Measurements from ENCODE around the gene GON4L. TPM values are rescaled to one million over a fixed set of nuclear protein-coding genes. Genes with fewer than 3 reads are reported as not detected.
A peak's percentile ranks its signal among the peaks of the same experiment; 100 is the strongest.

The GON4L gene
- polyA plus RNA-seq, 4 donors: 15.3 to 47.2 (median 22.0) TPM

GRCh38 chr1:155882235-155882634, 25.2 kb upstream of the GON4L start:
- Histone ChIP-seq H3K36me3 (ENCODE audit: control insufficient read depth in 3 of 3, insufficient read depth in 2 of 3, low read depth in 1 of 3, low read length in 3 of 3) (peaks cover 0 to 9% (median 0%) of the 10 kb centered on the region in 3 donors), H3K4me3 (ENCODE audit: low read depth in 1 of 3, low read length in 3 of 3) (no peak overlapping the region), H3K27me3 (ENCODE audit: control insufficient read depth in 3 of 3, insufficient read depth in 3 of 3, low read length in 3 of 3) (no peaks in the 10 kb centered on the region), H3K4me1 (ENCODE audit: control insufficient read depth in 3 of 3, insufficient read depth in 2 of 3, low read depth in 1 of 3, low read length in 2 of 3) (peaks cover 0 to 62% (median 3%) of the 10 kb centered on the region in 3 donors), H3K9me3 (ENCODE audit: control insufficient read depth in 2 of 2, insufficient read depth in 1 of 2, low read depth in 1 of 2, low read length in 1 of 2) (no peaks in the 10 kb centered on the region), H3K27ac (ENCODE audit: low read depth in 1 of 3, low read length in 2 of 3) (peak overlapping the region in 1 of 3 donors; percentile 90)
- DNase-seq (peak; percentile 68 to 82), FAIRE-seq (no peak)

- H3K27ac ChIP-seq (ENCODE audit: low read depth in 1 of 3, low read length in 2 of 3): peak overlapping the region in 1 of 3 donors; percentile 76
- H3K27me3 ChIP-seq (ENCODE audit: control insufficient read depth in 3 of 3, insufficient read depth in 3 of 3, low read length in 3 of 3): no peaks in the 10 kb centered on the region
- no peak overlapping the region for H3K4me3 ChIP-seq (ENCODE audit: low read depth in 1 of 3, low read length in 3 of 3)
- FAIRE-seq (no peak), DNase-seq (peak; percentile 41 to 91)
- peaks cover 0 to 9% (median 0%) of the 10 kb centered on the region in 3 donors for H3K36me3 ChIP-seq (ENCODE audit: control insufficient read depth in 3 of 3, insufficient read depth in 2 of 3, low read depth in 1 of 3, low read length in 3 of 3)
- no peaks in the 10 kb centered on the region for H3K9me3 ChIP-seq (ENCODE audit: control insufficient read depth in 2 of 2, insufficient read depth in 1 of 2, low read depth in 1 of 2, low read length in 1 of 2)
- H3K4me1 ChIP-seq (ENCODE audit: control insufficient read depth in 3 of 3, insufficient read depth in 2 of 3, low read depth in 1 of 3, low read length in 2 of 3): peaks cover 0 to 62% (median 3%) of the 10 kb centered on the region in 3 donors
- WGBS, 3 donors: 18 to 63% (median 50%) methylated on average over 6 of the region's 6 CpGs
These were observed 23.9 kb upstream of the GON4L start for GRCh38 chr1:155880950-155881349.

- H3K4me1 ChIP-seq (ENCODE audit: control insufficient read depth in 3 of 3, insufficient read depth in 2 of 3, low read depth in 1 of 3, low read length in 2 of 3): peaks cover 0 to 57% (median 3%) of the 10 kb centered on the region in 3 donors
- peaks cover 0 to 9% (median 0%) of the 10 kb centered on the region in 3 donors for H3K36me3 ChIP-seq (ENCODE audit: control insufficient read depth in 3 of 3, insufficient read depth in 2 of 3, low read depth in 1 of 3, low read length in 3 of 3)
- FAIRE-seq (no peak), DNase-seq (no peak)
- H3K4me3 ChIP-seq (ENCODE audit: low read depth in 1 of 3, low read length in 3 of 3): no peak overlapping the region
- WGBS, 3 donors: 90 to 98% (median 97%) methylated on average over 2 of the region's 2 CpGs
- no peaks in the 10 kb centered on the region for H3K27me3 ChIP-seq (ENCODE audit: control insufficient read depth in 3 of 3, insufficient read depth in 3 of 3, low read length in 3 of 3)
- peak overlapping the region in 1 of 3 donors; percentile 76 for H3K27ac ChIP-seq (ENCODE audit: low read depth in 1 of 3, low read length in 2 of 3)
- H3K9me3 ChIP-seq (ENCODE audit: control insufficient read depth in 2 of 2, insufficient read depth in 1 of 2, low read depth in 1 of 2, low read length in 1 of 2): no peaks in the 10 kb centered on the region
These were observed 23.2 kb upstream of the GON4L start for GRCh38 chr1:155880251-155880650.

- Histone ChIP-seq H3K36me3 (ENCODE audit: control insufficient read depth in 3 of 3, insufficient read depth in 2 of 3, low read depth in 1 of 3, low read length in 3 of 3) (peaks cover 0 to 9% (median 0%) of the 10 kb centered on the region in 3 donors), H3K27me3 (ENCODE audit: control insufficient read depth in 3 of 3, insufficient read depth in 3 of 3, low read length in 3 of 3) (no peaks in the 10 kb centered on the region), H3K4me3 (ENCODE audit: low read depth in 1 of 3, low read length in 3 of 3) (no peak overlapping the region), H3K4me1 (ENCODE audit: control insufficient read depth in 3 of 3, insufficient read depth in 2 of 3, low read depth in 1 of 3, low read length in 2 of 3) (peaks cover 0 to 35% (median 0%) of the 10 kb centered on the region in 3 donors), H3K27ac (ENCODE audit: low read depth in 1 of 3, low read length in 2 of 3) (no peak overlapping the region), H3K9me3 (ENCODE audit: control insufficient read depth in 2 of 2, insufficient read depth in 1 of 2, low read depth in 1 of 2, low read length in 1 of 2) (no peaks in the 10 kb centered on the region)
- DNase-seq (no peak), FAIRE-seq (no peak)
- WGBS, 3 donors: 97 to 100% (median 100%) methylated on average over 2 of the region's 2 CpGs
These were observed 20.9 kb upstream of the GON4L start for GRCh38 chr1:155877945-155878344.

GRCh38 chr1:155873860-155874259, 16.8 kb upstream of the GON4L start:
- DNase-seq: peak in 1 of 2 donors; percentile 25
- H3K4me1 ChIP-seq (ENCODE audit: control insufficient read depth in 3 of 3, insufficient read depth in 2 of 3, low read depth in 1 of 3, low read length in 2 of 3): no peaks in the 10 kb centered on the region
- FAIRE-seq: no peak

GRCh38 chr1:155872527-155872926, 15.5 kb upstream of the GON4L start:
- Histone ChIP-seq H3K27me3 (ENCODE audit: control insufficient read depth in 3 of 3, insufficient read depth in 3 of 3, low read length in 3 of 3) (no peaks in the 10 kb centered on the region), H3K4me3 (ENCODE audit: low read depth in 1 of 3, low read length in 3 of 3) (no peak overlapping the region), H3K9me3 (ENCODE audit: control insufficient read depth in 2 of 2, insufficient read depth in 1 of 2, low read depth in 1 of 2, low read length in 1 of 2) (no peaks in the 10 kb centered on the region), H3K4me1 (ENCODE audit: control insufficient read depth in 3 of 3, insufficient read depth in 2 of 3, low read depth in 1 of 3, low read length in 2 of 3) (no peaks in the 10 kb centered on the region), H3K36me3 (ENCODE audit: control insufficient read depth in 3 of 3, insufficient read depth in 2 of 3, low read depth in 1 of 3, low read length in 3 of 3) (peaks cover 0 to 13% (median 0%) of the 10 kb centered on the region in 3 donors), H3K27ac (ENCODE audit: low read depth in 1 of 3, low read length in 2 of 3) (no peak overlapping the region)
- no peak for FAIRE-seq
- 90 to 94% (median 93%) methylated on average over 5 of the region's 5 CpGs for WGBS, 3 donors
- DNase-seq: no peak

More at GRCh38 chr1:155873860-155874259, 16.8 kb upstream of the GON4L start:
- Histone ChIP-seq H3K4me3 (ENCODE audit: low read depth in 1 of 3, low read length in 3 of 3) (no peak overlapping the region), H3K27me3 (ENCODE audit: control insufficient read depth in 3 of 3, insufficient read depth in 3 of 3, low read length in 3 of 3) (no peaks in the 10 kb centered on the region), H3K36me3 (ENCODE audit: control insufficient read depth in 3 of 3, insufficient read depth in 2 of 3, low read depth in 1 of 3, low read length in 3 of 3) (peaks cover 0 to 17% (median 0%) of the 10 kb centered on the region in 3 donors), H3K9me3 (ENCODE audit: control insufficient read depth in 2 of 2, insufficient read depth in 1 of 2, low read depth in 1 of 2, low read length in 1 of 2) (no peaks in the 10 kb centered on the region), H3K27ac (ENCODE audit: low read depth in 1 of 3, low read length in 2 of 3) (no peak overlapping the region)
- WGBS, 3 donors: 46 to 69% (median 50%) methylated on average over 9 of the region's 9 CpGs

- WGBS, 3 donors: 58 to 71% (median 69%) methylated on average over 1 of the region's 1 CpG
- H3K4me3 ChIP-seq (ENCODE audit: low read depth in 1 of 3, low read length in 3 of 3): no peak overlapping the region
- H3K27me3 ChIP-seq (ENCODE audit: control insufficient read depth in 3 of 3, insufficient read depth in 3 of 3, low read length in 3 of 3): no peaks in the 10 kb centered on the region
- no peaks in the 10 kb centered on the region for H3K9me3 ChIP-seq (ENCODE audit: control insufficient read depth in 2 of 2, insufficient read depth in 1 of 2, low read depth in 1 of 2, low read length in 1 of 2)
- peaks cover 0 to 13% (median 0%) of the 10 kb centered on the region in 3 donors for H3K36me3 ChIP-seq (ENCODE audit: control insufficient read depth in 3 of 3, insufficient read depth in 2 of 3, low read depth in 1 of 3, low read length in 3 of 3)
- H3K4me1 ChIP-seq (ENCODE audit: control insufficient read depth in 3 of 3, insufficient read depth in 2 of 3, low read depth in 1 of 3, low read length in 2 of 3): no peaks in the 10 kb centered on the region
- FAIRE-seq (no peak), DNase-seq (no peak)
- no peak overlapping the region for H3K27ac ChIP-seq (ENCODE audit: low read depth in 1 of 3, low read length in 2 of 3)
These were observed 14.4 kb upstream of the GON4L start for GRCh38 chr1:155871390-155871789.

GRCh38 chr1:155867766-155868165, 10.8 kb upstream of the GON4L start:
- 88 to 93% (median 93%) methylated on average over 8 of the region's 8 CpGs for WGBS, 3 donors
- no peak overlapping the region for H3K4me3 ChIP-seq (ENCODE audit: low read depth in 1 of 3, low read length in 3 of 3)
- H3K27ac ChIP-seq (ENCODE audit: low read depth in 1 of 3, low read length in 2 of 3): no peak overlapping the region
- DNase-seq (no peak), FAIRE-seq (no peak)
- H3K4me1 ChIP-seq (ENCODE audit: control insufficient read depth in 3 of 3, insufficient read depth in 2 of 3, low read depth in 1 of 3, low read length in 2 of 3): no peaks in the 10 kb centered on the region
- H3K27me3 ChIP-seq (ENCODE audit: control insufficient read depth in 3 of 3, insufficient read depth in 3 of 3, low read length in 3 of 3): no peaks in the 10 kb centered on the region
- H3K9me3 ChIP-seq (ENCODE audit: control insufficient read depth in 2 of 2, insufficient read depth in 1 of 2, low read depth in 1 of 2, low read length in 1 of 2): no peaks in the 10 kb centered on the region
- H3K36me3 ChIP-seq (ENCODE audit: control insufficient read depth in 3 of 3, insufficient read depth in 2 of 3, low read depth in 1 of 3, low read length in 3 of 3): peaks cover 0 to 16% (median 0%) of the 10 kb centered on the region in 3 donors

- no peak for FAIRE-seq
These were observed 7.4 kb upstream of the GON4L start for GRCh38 chr1:155864393-155864792.

More at GRCh38 chr1:155864393-155864792, 7.4 kb upstream of the GON4L start:
- Histone ChIP-seq H3K27me3 (ENCODE audit: control insufficient read depth in 3 of 3, insufficient read depth in 3 of 3, low read length in 3 of 3) (peaks cover 0 to 6% (median 0%) of the 10 kb centered on the region in 3 donors), H3K27ac (ENCODE audit: low read depth in 1 of 3, low read length in 2 of 3) (no peak overlapping the region), H3K9me3 (ENCODE audit: control insufficient read depth in 2 of 2, insufficient read depth in 1 of 2, low read depth in 1 of 2, low read length in 1 of 2) (no peaks in the 10 kb centered on the region), H3K4me1 (ENCODE audit: control insufficient read depth in 3 of 3, insufficient read depth in 2 of 3, low read depth in 1 of 3, low read length in 2 of 3) (no peaks in the 10 kb centered on the region), H3K4me3 (ENCODE audit: low read depth in 1 of 3, low read length in 3 of 3) (no peak overlapping the region), H3K36me3 (ENCODE audit: control insufficient read depth in 3 of 3, insufficient read depth in 2 of 3, low read depth in 1 of 3, low read length in 3 of 3) (peaks cover 0 to 7% (median 0%) of the 10 kb centered on the region in 3 donors)
- no peak for DNase-seq
